Peyer's patch (tissue), 4 donors: ENCODE measurements around the gene MRPL17.

Experiments
- CTCF ChIP-seq, 6 experiments: fragments of 450-650 bp in 4 of 6; fragments of 200-600 bp in 2 of 6; sonication (generic) in 1 of 6; IDR thresholded peaks; one replicate each; pipeline ENCODE4 v1.5.1; 2017 to 2019; ENCODE audit warnings: antibody characterized with exemption in 6 of 6, mild to moderate bottlenecking in 3 of 6, moderate library complexity in 1 of 6
- POLR2A ChIP-seq, 2 donors: fragments of 450-650 bp; IDR thresholded peaks; one replicate each; pipeline ENCODE4 v1.5.1; 2017; ENCODE audit warnings: antibody characterized with exemption in 2 of 2, mild to moderate bottlenecking in 2 of 2, moderate library complexity in 2 of 2

DNA sequence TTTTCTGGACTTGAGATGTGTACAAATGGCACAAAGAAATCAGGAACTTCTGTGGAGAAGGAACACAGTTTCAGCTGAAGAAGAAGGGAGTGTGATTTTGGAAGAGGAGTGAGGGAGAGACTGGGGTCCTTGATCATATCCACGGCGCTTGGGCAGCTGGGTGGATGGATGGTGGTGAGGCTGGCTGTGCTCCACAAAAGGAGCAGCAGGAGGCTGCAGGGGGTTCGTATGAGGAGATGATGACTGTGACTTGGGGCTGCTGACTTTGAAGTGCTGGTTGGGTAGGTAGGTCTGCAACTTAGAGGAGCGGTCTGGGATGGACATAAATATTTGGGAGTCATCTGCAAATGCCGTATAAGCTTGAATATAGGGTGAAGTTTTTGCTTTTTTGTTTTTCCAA lies 26.2 kb downstream of the MRPL17 start:
- no peak for TF ChIP-seq CTCF (IDR thresholded peaks at IDR 0.05)
- TF ChIP-seq POLR2A (IDR thresholded peaks at IDR 0.05) = no peak
